Right lung (tissue), 10 donors: Measurements from ENCODE around the gene ERCC2. TPM values are rescaled to one million over a fixed set of nuclear protein-coding genes. Genes with fewer than 3 reads are reported as not detected.
"Not testable (repeated sequence)": the region's sequence is repeated elsewhere in the genome, so short reads cannot be mapped to it uniquely, and the experiment has no call there.

Source experiments
- DNase-seq, 2 donors: peaks; one replicate each; pipeline ENCODE4 v3.0.0-alpha.2; 2013
- long read RNA-seq, 8 donors: transcript quantifications; one replicate each; lab custom pipeline, GENCODE V29; 2026
- polyA plus RNA-seq, 5 donors: library from polyadenylated mRNA; unstranded; fragments of 120-200 nt; gene quantifications; one replicate each; pipeline versions ENCODE4 v1.2.1 to v1.2.3, GENCODE V29; 2013; ENCODE audit warnings: inconsistent platforms in 1 of 5, low replicate concordance in 1 of 5; ENCODE audit not compliant: insufficient read length in 5 of 5, insufficient read depth in 1 of 5

ERCC2 gene
- 10 to 100 TPM; 27.8 to 35.8 (median 32.2) TPM for polyA plus RNA-seq
- long read RNA-seq, donor 1, partial matches to known transcripts, result 0 of 1 reads
- long read RNA-seq, donor 1, other reads (novel, unspliced or antisense), result 0 of 1 reads
- long read RNA-seq, donor 2, full-length matches to known transcripts, result 1 of 1 reads
- long read RNA-seq, donor 2, partial matches to known transcripts, result 0 of 1 reads
- long read RNA-seq, donor 2, other reads (novel, unspliced or antisense), result 0 of 1 reads
- long read RNA-seq, donor 3, partial matches to known transcripts, result 0 of 4 reads
- long read RNA-seq, donor 3, other reads (novel, unspliced or antisense), result 0 of 4 reads
- long read RNA-seq, donor 4, full-length matches to known transcripts, result 5 of 5 reads
- long read RNA-seq, donor 4, partial matches to known transcripts, result 0 of 5 reads
- long read RNA-seq, donor 4, other reads (novel, unspliced or antisense), result 0 of 5 reads
- long read RNA-seq, donor 5, partial matches to known transcripts, result 0 of 2 reads
- long read RNA-seq, donor 5, other reads (novel, unspliced or antisense), result 0 of 2 reads
- long read RNA-seq, donor 6, full-length matches to known transcripts, result 3 of 3 reads
- long read RNA-seq, donor 6, partial matches to known transcripts, result 0 of 3 reads
- long read RNA-seq, donor 6, other reads (novel, unspliced or antisense), result 0 of 3 reads
- long read RNA-seq, donor 7, full-length matches to known transcripts, result 1 of 1 reads
- long read RNA-seq, donor 7, partial matches to known transcripts, result 0 of 1 reads
- long read RNA-seq, donor 7, other reads (novel, unspliced or antisense), result 0 of 1 reads
- long read RNA-seq, donor 8, full-length matches to known transcripts, result 1 of 1 reads
- long read RNA-seq, donor 8, partial matches to known transcripts, result 0 of 1 reads
- long read RNA-seq, donor 8, other reads (novel, unspliced or antisense), result 0 of 1 reads

DNA sequence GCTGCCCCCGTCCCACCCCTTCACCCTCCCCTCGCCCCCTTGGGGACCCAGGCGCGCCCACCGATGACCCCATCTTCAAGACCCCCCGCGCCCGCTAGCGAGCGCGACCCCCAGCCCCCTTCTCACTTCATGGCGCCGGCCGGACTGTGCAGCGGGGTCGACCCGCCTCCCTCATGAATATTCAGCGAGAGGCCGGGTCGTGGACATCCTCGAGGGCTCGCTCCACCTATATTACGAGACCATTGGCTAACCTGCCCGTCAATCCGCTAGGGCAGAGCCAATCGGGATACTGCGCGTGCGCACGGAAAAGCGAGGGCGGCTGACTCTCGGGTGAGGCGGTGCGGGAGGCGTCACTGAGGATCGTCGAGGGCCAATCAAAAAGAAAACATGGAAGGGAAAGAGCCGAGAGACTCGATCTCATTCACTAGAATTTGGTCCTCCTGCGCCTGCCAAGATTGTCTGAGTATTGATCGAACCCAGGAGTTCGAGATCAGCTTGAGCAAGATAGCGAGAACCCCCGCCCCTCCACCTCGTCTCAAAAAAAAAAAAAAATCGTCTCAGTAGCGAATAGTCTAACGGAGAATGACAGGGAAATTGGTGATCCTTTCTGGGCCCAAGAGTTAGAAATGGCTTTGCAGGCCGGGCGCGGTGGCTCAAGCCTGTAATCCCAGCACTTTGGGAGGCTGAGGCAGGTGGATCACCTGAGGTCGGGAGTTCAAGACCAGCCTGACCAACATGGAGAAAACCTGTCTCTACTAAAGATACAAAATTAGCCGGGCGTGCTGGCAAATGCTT, at the start of gene ERCC2:
Gene ERCC2 (minus strand): TSS at position 164 of the 795 bp plus-strand sequence. CDS start 33 bp downstream, at position 131.
- peak; percentile 99 for DNase-seq

DNA sequence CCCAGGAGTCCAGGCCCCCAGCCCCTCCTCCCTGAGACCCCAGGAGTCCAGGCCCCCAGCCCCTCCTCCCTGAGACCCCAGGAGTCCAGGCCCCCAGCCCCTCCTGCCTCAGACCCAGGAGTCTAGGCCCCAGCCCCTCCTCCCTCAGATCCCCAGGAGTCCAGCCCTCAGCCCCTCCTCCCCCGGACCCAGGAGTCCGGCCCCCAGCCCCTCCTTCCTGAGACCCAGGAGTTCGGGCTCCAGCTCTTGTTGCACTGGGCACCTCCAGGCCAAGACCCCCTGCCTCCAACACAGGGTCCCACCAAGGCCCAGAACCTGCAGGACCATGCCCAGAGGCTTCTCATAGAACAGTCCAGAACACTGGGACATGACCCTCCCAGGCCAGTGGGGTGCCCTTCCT, 49.5 kb upstream of the ERCC2 start:
- no peak for DNase-seq

GRCh38 chr19:45419396-45419795, 49.0 kb upstream of the ERCC2 start:
- DNase-seq, result no peak

- DNase-seq, result no peak
Observed at GRCh38 chr19:45418802-45419201, 48.4 kb upstream of the ERCC2 start.

DNA sequence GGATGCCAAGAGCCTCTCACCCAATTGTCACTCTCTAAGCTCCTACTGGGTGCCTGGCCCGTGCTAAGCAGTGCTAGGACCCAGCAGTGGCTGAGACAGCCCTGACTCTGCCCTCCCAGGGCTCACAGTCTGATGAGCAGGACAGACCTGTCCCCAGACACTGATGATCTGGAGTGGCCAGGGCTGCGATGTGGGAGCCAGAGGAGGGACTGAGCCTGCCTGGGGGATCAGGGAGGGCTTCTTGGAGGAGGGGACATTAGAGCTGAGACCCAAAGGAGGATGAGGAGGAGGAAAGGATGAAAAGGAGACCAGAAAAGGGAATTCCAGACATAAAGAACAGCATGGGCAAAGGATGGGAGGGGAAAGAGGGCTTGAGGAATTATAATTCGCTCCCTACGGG, 46.8 kb upstream of the ERCC2 start:
- no peak for DNase-seq

DNA sequence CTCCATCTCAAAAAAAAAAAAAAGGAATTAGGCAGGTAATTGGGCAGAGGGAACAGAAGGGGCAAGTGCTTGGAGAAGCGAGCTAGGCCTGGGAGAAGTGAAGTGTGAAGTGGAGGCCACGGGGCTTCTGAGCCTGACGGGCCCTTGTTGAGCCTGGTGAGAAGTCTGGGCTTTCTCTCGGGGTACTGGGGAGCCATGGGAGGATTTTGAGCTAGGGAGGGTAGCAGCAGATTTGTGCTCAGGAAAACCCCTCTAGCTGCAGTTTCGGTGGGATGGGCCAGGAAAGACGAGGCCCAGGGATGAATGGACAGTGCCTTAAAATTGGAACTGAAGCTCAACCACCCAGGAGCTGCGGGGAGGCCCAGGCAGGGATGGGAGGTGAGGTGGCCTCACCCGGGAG, 44.1 kb upstream of the ERCC2 start:
- no peak for DNase-seq

DNA sequence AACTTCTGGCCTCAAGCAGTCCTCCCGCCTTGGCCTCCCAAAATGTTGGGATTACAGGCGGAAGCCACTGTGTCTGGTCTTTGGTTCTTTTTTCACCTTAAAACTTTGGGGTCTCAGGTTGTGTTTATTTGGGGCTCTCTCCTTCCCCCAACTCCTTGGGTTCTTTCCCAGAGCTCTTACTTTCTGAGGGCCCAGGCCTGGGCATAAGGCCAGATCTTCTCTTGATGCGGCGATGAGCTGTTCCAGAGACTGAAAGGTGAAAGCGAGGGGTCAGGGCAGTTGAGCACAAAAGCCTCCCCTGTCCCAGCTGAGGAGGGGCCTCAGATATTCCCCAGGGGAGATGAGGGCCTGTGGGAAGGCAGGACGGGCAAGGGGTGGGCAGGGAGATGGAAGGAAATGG, 43.1 kb upstream of the ERCC2 start:
- DNase-seq, result no peak

DNA sequence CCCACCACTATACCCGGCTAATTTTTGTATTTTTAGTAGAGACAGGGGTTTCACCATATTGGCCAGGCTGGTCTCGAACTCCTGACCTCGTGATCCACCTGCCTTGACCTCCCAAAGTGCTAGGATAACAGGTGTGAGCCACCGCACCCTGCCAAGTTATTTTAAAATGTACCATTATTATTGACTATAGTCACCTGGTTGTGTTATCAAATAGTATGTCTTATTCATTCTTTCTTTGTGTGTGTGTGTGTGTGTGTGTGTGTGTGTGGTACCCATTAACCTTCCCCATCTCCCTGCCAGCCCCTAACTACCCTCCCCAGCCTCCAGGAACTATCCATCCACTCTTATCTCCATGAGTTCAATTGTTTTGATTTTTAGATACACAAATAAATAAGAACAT, 40.0 kb upstream of the ERCC2 start:
- DNase-seq, result not testable (repeated sequence)

- no peak for DNase-seq
Observed at GRCh38 chr19:45409557-45409920, 39.2 kb upstream of the ERCC2 start.

- DNase-seq, result no peak
Observed at GRCh38 chr19:45408830-45409556, 38.6 kb upstream of the ERCC2 start.

GRCh38 chr19:45408121-45408520, 37.7 kb upstream of the ERCC2 start:
- DNase-seq, result no peak

GRCh38 chr19:45407585-45407984, 37.2 kb upstream of the ERCC2 start:
- not testable (repeated sequence) for DNase-seq

DNA sequence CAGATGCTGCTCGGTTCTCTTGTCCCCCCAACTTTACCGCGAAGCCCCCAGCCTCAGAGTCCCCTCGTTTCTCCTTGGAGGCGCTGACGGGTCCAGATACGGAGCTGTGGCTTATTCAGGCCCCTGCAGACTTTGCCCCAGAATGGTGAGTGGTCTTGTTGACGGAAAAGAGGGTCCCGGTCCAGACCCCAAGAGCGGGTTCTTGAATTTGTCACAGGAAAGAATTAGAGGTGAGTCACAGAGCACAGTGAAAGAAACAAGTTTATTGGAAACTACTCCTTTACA, 36.7 kb upstream of the ERCC2 start:
- no peak for DNase-seq

DNA sequence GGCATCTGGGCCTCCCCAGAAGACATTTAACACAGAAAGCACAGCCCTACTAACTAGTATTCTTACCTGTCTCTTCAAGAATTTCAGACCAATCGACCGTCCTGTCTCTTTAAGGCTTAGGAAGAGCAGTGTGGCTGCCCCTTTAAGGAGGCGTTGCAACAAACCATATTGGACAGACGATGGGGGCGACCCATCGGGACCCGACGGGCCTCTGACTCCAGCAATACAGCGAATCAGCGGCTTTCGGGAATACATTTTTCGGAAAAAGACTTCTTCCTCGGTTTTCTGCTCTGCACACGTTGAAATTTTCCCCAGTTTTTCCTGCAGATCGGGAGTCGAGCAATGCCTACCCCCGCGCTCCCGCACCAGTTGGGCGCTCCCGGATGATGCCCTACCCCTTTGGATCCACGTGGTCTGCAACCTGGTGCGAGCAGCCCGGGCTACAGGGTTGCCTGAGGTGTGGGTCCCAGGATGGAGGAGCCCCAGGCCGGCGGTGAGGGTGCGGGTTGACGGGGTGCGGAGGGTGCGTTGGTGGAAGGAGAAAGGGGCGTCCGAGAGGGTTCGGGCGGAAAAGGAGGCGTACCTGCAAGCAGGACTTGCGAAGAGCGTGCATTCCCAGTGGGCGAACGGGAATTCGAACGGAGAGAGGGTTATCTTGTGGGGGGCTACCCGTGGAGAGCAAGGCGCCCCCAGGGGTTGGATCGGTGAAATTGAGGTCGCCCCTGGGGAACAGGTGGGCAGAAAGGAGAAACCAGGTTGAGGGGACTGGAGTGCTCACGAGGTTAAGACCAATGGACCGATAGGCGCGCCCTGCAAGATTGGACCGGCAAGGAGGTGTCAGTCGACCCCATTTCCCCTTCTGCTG, 36.1 kb upstream of the ERCC2 start, which contains the start of gene POLR1G:
Gene POLR1G (plus strand): TSS at position 419 of the 865 bp plus-strand sequence. CDS start 53 bp downstream, at position 472.
- peak; percentile 83 to 84 for DNase-seq

DNA sequence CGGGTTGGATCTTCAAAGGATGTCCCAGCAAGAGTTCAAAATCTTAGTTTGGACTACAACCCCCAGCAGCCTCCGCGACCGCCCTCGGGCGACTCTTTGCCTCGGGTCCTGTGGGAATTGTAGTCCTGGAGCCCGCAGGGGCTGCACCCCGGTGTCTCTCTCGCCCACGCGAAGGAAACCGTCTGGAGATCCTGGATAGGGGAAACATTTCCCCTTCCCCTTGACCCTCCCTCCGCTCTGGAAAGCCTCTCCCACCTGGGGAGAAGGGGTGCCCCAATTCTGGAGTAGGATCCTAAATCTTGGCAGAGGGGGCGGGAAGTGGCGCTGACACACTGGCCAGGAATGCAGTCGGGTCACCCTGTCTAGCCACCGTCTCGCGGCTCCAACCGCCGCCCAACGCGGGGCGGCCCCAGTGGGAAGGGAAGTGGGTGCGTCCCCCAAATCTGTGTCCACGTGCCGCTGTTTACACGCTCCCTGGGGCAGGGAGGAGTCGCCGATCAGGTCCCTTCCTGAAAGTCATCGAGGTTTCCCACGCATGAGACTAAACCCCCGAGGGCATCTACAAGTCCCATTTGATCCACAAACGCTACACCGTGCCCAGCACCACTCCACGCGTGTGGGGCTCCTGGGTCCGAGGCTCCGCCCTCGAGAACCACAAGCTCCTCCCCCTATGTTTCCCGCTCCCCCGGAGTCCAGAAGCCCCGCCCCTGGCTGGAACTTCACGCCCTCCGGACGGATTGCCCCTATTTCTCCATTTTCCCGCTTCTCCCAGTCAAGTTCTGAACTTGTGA, 35.3 kb upstream of the ERCC2 start:
- peak; percentile 79 to 81 for DNase-seq

- DNase-seq, result peak; percentile 59 to 68
Observed at GRCh38 chr19:45404557-45405434, 34.4 kb upstream of the ERCC2 start, which contains the start of gene PPP1R13L. PPP1R13L (minus strand) TSS chr19:45405069; CDS start chr19:45398318, 6,751 bp downstream.

- DNase-seq, result no peak
Observed at GRCh38 chr19:45403781-45404556, 33.6 kb upstream of the ERCC2 start.
